ENCODE data around the gene SMIM15.

The SMIM15 gene

GRCh38 chr5:61186634-61187033 lies 24.4 kb upstream of the SMIM15 start:
- TF ChIP-seq CTCF (IDR thresholded peaks at IDR 0.05; ENCODE audit: low read depth, low read length): no peak
- no peak for DNase-seq (ENCODE audit: extremely low read depth, low read depth)

- TF ChIP-seq CTCF (IDR thresholded peaks at IDR 0.05; ENCODE audit: low read depth, low read length): no peak
- no peak for DNase-seq (ENCODE audit: extremely low read depth, low read depth)
These were observed 22.4 kb upstream of the SMIM15 start for GRCh38 chr5:61184708-61185107.

GRCh38 chr5:61183538-61183937 lies 21.3 kb upstream of the SMIM15 start:
- TF ChIP-seq CTCF (IDR thresholded peaks at IDR 0.05; ENCODE audit: low read depth, low read length): no peak
- no peak for DNase-seq (ENCODE audit: extremely low read depth, low read depth)

- no peak for DNase-seq (ENCODE audit: extremely low read depth, low read depth)
- no peak for TF ChIP-seq CTCF (IDR thresholded peaks at IDR 0.05; ENCODE audit: low read depth, low read length)
These were observed 20.2 kb upstream of the SMIM15 start for GRCh38 chr5:61182449-61182848.

- no peak for TF ChIP-seq CTCF (IDR thresholded peaks at IDR 0.05; ENCODE audit: low read depth, low read length)
- no peak for DNase-seq (ENCODE audit: extremely low read depth, low read depth)
These were observed 18.6 kb upstream of the SMIM15 start for GRCh38 chr5:61180886-61181285.

- no peak for TF ChIP-seq CTCF (IDR thresholded peaks at IDR 0.05; ENCODE audit: low read depth, low read length)
- no peak for DNase-seq (ENCODE audit: extremely low read depth, low read depth)
These were observed 16.4 kb upstream of the SMIM15 start for GRCh38 chr5:61178702-61179101.

GRCh38 chr5:61177716-61178115 lies 15.4 kb upstream of the SMIM15 start:
- no peak for DNase-seq (ENCODE audit: extremely low read depth, low read depth)
- no peak for TF ChIP-seq CTCF (IDR thresholded peaks at IDR 0.05; ENCODE audit: low read depth, low read length)

Measured in AG09319 (cell line).